Erythroblast (primary cell): ENCODE results near the gene SCUBE1.

ENCODE experiments used
- GATA1 ChIP-seq: IDR thresholded peaks from 2 replicates; pipeline ENCODE4 v1.6.1; 2011; ENCODE audit warnings: low read depth, mild to moderate bottlenecking, control low read depth, low read length, moderate library complexity
- POLR2A ChIP-seq: IDR thresholded peaks from 2 replicates; pipeline ENCODE4 v1.6.1; 2011; ENCODE audit warnings: mild to moderate bottlenecking, low read length

DNA sequence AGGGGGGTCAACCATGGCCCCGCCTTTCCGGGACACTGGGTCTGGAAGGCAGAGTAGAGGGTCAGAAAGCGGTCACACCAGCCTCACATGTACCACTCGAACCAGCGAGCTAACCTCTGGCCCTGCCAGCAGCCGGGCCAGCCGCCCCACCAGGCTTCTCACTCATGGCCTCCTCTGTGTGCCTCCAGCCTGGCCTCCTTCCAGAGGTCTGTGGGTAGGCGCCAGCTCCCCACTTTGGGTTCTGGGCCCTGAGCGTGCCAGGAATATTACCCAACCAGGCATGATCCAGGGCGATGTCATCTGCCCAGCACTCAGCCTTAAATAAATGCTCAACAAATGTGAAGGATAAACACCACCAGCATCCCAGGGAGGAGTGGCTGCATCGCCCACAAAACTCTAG, 5.8 kb downstream of the SCUBE1 start:
- TF ChIP-seq POLR2A (no peak), GATA1 (no peak)
